Iris pigment epithelial cell (primary cell): ENCODE results near the gene PYURF.

ENCODE experiments used
- DNase-seq: peaks from one replicate; pipeline ENCODE4 v3.0.0-alpha.2; 2011; ENCODE audit warnings: low read depth

PYURF gene

DNA sequence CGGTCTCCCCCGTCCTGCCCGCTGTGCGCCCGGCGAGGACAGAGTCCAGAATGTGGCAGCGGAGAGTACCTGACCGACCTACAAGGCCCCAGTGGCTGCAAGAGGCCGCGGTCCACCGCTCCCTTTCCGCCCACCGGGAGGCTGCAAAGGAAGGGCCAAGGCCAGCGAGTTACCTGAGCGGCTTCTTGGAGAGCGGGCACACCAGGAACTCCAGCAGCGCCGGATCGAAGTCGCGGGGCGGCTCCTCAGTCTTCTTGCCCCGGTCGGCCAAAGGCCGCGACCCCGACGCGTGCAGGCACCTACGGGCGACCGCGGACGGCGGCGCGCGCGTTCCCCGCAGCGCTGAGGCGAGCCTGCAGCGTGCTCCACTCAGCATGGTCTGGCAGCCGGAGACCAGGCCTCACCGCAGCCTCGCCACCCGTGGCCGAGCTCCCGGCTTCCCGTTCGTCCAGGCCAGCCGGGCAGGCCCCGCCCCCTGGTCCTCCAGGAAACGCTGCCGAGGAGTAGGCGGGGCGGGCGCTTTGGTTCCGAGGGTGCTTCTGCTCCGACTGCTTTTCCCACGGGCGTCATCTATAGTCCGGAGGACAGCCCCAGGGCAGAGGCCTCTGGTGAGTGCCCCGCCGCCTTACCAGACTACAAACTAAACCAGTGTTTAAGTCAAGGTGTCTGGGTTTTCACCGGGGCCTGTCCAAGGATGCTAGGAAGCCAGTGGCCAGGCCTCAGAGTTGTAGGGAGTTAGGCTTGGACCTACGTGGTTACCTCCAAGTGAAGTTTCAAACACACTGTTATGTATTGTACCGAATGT, at the start of gene PYURF:
TSS of gene PYURF (minus strand) at position 452 of the 805 bp plus-strand sequence. CDS start at position 376, 76 bp downstream.
- DNase-seq = peak; percentile 96

DNA sequence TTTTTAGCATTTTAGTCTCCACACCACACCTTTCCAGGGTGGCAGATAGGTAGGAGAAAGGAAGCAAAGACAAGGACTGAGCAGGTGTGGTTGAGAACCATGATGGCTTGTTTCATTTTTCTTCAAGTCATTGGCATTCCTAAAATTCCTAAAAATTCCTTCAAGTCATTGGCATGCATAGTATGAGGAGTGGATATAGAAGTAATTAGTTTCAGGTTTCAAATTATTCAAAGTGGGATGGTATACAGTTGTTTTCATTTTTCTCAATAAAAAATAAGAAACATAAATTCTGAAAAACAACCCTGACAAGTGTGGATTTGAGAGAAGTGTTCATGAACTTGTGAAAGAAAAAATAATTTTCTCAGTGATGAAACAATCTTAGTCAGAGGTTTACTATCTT, 46.4 kb upstream of the PYURF start:
- no peak for DNase-seq

DNA sequence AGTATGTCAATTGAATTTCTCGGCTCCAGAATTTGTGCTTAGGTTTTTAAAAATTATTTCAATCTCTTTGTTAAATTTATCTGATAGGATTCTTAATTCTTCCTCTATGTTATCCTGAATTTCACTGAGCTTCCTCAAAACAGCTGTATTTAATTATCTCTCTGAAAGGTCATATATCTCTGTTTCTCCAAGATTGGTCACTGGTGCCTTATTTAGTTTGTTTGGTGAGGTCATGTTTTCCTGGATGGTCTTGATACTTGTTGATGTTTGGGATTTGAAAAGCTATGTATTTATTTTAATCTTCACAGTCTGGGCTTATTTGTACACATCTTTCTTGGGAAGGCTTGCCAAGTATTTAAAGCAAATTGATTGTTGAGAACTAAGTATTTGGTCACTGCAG, 44.0 kb upstream of the PYURF start:
- DNase-seq = no peak

DNA sequence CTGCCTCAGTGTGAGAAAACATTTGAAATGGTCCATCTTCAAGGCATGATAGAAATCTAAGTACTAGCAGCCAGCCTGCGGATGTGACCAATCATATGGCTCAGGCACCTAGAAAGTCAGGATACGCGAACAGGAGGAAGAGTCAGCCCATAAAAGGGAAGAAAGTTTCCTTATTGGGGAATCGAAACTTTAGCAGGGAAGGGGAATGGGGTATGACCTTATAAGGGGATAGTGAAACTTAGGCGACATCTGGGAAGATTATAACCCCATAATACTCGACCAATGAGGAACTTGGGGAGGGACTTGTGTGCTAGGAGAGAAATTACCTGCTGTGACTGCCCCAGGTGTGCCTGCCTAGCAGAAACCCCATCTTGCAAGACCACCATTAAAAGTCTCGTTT, 26.2 kb upstream of the PYURF start:
- DNase-seq = no peak

DNA sequence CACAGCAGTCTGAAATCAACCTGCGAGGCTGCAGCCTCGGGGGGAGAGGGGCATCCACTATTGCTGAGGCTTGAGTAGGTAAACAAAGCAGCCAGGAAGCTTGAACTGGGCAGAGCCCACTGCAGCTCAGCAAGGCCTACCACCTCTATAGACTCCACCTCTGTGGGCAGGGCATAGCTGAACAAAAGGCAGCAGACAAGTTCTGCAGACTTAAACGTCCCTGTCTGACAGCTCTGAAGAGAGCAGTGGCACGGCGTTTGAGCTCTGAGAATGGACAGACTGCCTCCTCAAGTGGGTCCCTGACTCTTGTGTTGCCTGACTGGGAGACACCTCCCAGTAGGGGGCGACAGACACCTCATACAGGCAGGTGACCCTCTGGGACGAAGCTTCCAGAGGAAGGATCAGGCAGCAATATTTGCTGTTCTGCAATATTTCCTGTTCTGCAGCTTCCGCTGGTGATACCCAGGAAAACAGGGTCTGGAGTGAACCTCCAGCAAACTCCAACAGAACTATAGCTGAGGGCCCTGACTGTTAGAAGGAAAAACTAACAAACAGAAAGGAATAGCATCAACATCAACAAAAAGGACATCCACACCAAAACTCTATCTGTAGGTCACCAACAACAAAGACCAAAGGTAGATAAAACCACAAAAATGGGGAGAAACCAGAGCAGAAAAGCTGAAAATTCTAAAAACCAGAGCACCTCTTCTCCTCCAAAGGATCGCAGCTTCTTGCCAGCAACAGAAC, 15.9 kb upstream of the PYURF start:
- peak; percentile 54 for DNase-seq

GRCh38 chr4:88537709-88538108, 14.1 kb upstream of the PYURF start:
- DNase-seq = no peak

DNA sequence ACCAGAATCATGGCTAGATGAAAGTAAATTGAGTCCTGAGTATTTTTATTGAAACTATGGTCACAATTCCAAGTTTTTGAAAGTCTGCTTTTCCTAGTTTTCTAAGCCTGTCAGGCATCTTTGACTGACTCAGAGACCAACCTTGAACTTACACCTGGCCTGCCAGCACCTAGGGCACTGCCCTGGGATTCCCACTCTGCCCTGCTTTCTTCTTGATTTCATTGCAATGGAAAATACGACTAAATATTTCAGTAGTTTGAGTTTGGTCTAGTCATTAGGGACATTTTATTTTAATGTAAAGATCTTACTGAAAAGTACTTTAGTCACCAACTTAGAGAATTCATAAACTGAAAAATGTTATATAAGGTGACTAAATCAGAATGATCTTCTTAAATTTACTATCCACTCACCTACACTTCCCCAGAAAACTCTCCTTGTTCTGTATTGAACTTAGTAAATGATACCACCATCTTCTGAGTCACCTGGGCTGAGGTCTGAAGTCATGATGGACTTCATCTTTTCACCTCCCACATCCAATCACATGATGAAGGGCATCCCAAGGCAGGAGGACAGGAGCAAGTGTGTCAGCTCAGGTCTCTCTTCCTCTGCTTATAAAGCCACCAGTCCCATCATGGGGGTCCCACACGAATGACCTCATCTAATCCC, 11.6 kb upstream of the PYURF start:
- DNase-seq = no peak

DNA sequence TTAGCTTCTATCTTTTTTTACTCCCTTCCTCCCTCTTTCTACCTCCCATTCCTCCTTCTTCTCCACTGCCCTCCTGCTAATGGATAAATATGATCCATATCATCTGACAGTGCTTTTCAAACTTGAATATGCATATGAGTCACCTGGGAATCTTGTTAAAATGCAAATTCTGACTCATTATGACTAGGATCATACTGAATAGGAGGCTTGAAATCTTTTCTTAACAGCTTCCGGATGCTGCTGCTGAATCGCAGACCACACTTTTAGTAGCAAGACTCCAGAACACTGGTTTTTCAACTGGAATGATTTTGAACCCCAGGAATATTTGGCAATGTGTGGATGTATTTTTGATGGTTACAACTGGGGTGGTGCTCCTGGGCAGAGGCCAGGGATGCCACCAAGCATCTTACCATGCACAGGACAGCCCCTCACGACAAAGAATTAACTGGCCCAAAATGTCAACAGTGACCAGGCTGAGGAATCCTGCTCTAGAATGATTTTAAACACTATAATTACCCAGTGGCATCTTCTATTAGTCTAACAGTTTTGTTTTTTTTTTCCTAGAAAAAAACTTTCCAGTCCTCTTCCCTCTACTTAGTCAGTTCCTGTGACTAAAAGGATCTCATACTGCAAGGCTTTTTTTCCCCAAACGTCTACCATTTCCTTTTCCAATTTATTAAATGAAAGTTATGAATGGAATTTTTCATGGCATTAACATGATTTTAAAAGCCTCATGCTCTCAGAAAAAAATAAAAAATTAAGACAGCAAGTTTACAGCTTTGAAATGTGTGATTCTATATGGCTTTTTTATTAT, 10.6 kb upstream of the PYURF start:
- peak; percentile 88 for DNase-seq

DNA sequence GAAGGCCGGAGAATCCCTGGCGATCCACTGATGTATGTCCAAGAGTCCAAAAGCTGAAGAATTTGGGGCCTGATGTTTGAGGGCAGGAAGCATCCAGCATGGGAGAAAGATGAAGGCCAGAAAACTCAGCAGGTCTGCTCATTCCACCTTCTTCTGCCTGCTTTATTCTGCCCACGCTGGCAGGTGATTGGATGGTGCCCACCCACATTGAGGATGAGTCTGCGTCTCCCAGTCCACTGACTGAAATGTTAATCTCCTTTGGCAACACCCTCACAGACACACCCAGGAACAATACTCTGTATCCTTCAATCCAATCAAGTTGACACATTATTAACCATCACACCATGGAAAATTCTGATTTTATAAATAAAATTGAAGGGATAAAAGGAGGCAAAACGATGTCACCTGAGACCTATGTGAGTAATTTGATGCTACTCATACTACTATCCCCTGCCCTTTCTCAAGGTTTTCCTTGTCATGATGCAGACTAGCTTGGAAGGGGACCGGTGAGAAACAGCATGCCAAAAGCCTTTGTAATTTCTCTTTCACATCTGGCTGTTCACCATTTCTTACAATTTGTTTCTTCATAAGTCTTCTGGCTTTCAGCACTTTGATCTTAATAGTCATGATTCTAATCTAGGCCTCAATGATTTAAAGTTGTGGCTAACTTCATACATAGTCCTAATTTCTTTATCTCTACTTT, 9.7 kb upstream of the PYURF start:
- peak; percentile 59 for DNase-seq

- no peak for DNase-seq
These were observed 8.0 kb upstream of the PYURF start for GRCh38 chr4:88531549-88531948.

GRCh38 chr4:88528861-88529260, 5.3 kb upstream of the PYURF start:
- DNase-seq = no peak

GRCh38 chr4:88527787-88528186, 4.2 kb upstream of the PYURF start:
- DNase-seq = no peak

DNA sequence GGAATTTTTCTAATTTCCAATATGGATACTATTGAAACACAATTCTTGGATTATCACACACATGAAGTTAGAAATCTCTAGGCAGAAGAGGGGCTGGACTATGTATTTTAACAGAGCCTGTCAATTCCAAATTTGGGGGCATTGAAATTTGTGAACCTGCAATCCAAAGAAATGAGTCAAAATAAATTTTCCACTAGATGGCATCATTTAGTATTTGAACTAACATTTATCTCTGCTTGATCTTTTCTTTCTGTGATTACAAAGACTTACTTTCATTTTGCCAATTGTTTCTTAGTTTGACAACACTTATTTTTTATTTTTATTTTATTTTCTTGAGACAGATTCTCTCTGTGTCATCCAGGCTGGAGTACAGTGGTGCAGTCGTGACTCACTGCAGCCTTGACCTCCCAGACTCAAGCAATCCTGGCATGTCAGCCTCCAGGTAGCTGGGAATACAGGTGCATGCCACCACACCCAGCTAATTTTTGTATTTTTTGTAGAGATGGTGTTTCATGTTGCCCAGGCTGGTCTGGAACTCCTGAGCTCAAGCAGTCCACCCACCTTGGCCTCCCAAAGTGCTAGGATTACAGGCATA, 2.7 kb upstream of the PYURF start:
- DNase-seq = peak; percentile 16

DNA sequence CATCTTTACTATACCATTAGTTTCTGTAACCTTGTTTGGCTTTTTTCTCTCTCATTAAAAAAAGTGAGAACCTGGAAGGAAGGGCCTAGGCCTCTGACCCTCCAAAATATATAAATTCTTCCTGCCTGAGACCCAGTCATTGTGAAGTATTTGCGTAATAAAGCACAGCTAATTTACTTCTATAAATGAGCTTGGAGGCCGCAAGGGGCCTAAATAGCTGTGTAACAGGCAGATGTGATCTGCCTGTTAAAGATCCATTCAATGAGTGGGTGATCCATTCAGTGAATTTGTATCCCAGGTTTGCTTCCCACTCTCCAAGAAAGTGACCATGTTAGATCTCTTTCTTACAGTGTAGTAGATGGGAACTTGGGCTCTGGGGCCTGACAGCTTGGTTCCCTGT, 595 bp upstream of the PYURF start:
- no peak for DNase-seq

DNA sequence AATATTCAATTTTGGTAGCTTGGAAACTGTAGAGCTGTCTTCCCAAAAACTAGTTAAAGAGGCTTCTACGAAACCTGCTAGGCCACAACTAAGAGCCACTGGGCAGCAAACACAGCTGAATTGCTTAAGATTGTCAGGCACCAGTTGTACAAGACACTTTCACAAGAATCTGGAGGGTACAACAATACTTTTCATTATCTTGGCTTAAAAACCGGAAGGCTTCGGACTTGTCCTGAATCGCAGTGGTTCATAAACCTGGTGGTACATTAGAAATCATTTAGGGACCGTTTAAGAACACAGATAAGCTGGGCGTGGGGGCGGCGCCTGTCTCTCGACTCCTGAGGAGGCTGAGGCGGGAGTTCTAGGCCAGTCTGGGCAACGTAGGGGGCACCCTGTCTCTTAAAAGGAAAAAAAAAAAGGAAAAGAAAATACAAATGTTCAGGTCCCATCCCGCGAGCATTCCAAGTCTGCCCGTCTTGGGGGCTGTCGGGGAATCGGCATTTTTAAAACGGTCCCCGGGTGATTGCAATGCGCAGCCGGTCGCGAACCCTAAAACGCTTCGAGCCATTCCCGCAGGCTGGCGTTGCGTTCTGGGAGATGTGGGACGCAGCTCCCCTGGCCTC, 763 bp downstream of the PYURF start:
- DNase-seq = peak; percentile 45

DNA sequence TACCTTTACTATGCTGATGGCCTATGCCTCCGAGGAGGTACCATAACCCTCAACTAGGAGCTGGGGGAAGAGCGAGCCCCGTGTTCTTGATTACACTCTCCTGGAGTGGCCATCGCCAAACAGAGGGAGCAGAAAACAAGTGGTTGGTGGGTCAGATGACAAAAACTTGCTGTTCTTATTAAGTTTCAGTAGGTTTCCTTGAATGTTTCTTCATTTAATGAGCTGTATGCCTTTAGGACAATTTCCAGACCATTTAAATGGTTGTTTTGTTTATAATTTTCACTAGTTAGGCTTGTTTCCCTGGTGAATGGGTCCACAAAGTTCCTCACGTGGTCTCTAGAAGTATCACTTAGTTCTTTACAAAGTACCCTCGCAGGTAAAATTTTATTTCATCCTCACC, 4.7 kb downstream of the PYURF start:
- DNase-seq = no peak

DNA sequence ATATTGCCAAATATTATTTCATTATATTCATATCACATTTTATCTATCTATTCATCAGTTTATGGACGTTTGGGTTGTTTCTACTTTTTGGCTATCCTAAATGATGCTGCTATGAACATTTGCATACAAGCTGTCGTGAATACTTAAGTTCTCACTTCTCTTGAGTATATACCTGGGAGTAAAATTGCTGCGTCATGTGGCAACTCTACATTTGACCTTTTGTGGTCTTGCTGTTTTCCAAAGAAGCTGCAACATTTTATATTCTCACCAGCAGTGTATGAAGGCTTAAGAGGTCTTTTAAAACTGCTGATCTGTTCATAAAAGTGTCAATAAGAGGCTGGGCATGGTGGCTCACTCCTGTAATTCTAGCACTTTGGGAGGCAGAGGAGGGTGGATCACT, 5.8 kb downstream of the PYURF start:
- DNase-seq = peak; percentile 28

GRCh38 chr4:88516746-88517145, 6.8 kb downstream of the PYURF start:
- no peak for DNase-seq

GRCh38 chr4:88514557-88515511, 8.7 kb downstream of the PYURF start:
- no peak for DNase-seq
